ENCODE measurements around the gene ACSF2. TPM values are rescaled to one million over a fixed set of nuclear protein-coding genes. Genes with fewer than 3 reads are reported as not detected.

ACSF2 gene
- total RNA-seq, 1 experiment from 2014 or later: 17.2 TPM

- DNase-seq (ENCODE audit: low read depth, low spot score) (no peak), ATAC-seq (no peak)
- H3K27ac ChIP-seq (ENCODE audit: low read length): no peak overlapping the region
- H3K4me3 ChIP-seq (ENCODE audit: low read depth in 2 of 2, low read length in 2 of 2): no peak overlapping the region
- peaks cover 11% of the 10 kb centered on the region for H3K4me1 ChIP-seq (ENCODE audit: control insufficient read depth, insufficient read depth, low read length)
- intact Hi-C loops (cut with micrococcal nuclease; ENCODE audit: unreplicated experiment): no loop called here
- H3K36me3 ChIP-seq (ENCODE audit: control insufficient read depth, insufficient read depth, low read length): no peaks in the 10 kb centered on the region
- BruUV-seq (replicated peaks): no TSS peak
- no peaks in the 10 kb centered on the region for H3K27me3 ChIP-seq (ENCODE audit: control insufficient read depth, insufficient read depth, low read length)
- in situ Hi-C loops (cut with HindIII; ENCODE audit: low pct_unique_long_range_greater_than_20kb, low sequenced_read_pairs): no loop called here
- no peaks in the 10 kb centered on the region for H3K9me3 ChIP-seq (ENCODE audit: control insufficient read depth, insufficient read depth, low read depth, low read length)
- ChIA-PET POLR2A (no interaction called here), CTCF (no interaction called here)
- TF ChIP-seq TCF7L2 (IDR thresholded peaks at IDR 0.05; ENCODE audit: low read depth, low read length) (no peak), POLR2AphosphoS5 (IDR thresholded peaks at IDR 0.05; ENCODE audit: low read depth, low read length) (no peak), SIN3A (IDR thresholded peaks at IDR 0.05; ENCODE audit: borderline replicate concordance, insufficient read depth, low read depth, low read length) (no peak)
- TF ChIP-seq, protein P1, sequence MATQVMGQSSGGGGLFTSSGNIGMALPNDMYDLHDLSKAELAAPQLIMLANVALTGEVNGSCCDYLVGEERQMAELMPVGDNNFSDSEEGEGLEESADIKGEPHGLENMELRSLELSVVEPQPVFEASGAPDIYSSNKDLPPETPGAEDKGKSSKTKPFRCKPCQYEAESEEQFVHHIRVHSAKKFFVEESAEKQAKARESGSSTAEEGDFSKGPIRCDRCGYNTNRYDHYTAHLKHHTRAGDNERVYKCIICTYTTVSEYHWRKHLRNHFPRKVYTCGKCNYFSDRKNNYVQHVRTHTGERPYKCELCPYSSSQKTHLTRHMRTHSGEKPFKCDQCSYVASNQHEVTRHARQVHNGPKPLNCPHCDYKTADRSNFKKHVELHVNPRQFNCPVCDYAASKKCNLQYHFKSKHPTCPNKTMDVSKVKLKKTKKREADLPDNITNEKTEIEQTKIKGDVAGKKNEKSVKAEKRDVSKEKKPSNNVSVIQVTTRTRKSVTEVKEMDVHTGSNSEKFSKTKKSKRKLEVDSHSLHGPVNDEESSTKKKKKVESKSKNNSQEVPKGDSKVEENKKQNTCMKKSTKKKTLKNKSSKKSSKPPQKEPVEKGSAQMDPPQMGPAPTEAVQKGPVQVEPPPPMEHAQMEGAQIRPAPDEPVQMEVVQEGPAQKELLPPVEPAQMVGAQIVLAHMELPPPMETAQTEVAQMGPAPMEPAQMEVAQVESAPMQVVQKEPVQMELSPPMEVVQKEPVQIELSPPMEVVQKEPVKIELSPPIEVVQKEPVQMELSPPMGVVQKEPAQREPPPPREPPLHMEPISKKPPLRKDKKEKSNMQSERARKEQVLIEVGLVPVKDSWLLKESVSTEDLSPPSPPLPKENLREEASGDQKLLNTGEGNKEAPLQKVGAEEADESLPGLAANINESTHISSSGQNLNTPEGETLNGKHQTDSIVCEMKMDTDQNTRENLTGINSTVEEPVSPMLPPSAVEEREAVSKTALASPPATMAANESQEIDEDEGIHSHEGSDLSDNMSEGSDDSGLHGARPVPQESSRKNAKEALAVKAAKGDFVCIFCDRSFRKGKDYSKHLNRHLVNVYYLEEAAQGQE (IDR thresholded peaks at IDR 0.05; ENCODE audit: insufficient read depth in 1 of 2, low read depth in 2 of 2, low read length in 1 of 2): no peak
- TF ChIP-seq, protein P2, sequence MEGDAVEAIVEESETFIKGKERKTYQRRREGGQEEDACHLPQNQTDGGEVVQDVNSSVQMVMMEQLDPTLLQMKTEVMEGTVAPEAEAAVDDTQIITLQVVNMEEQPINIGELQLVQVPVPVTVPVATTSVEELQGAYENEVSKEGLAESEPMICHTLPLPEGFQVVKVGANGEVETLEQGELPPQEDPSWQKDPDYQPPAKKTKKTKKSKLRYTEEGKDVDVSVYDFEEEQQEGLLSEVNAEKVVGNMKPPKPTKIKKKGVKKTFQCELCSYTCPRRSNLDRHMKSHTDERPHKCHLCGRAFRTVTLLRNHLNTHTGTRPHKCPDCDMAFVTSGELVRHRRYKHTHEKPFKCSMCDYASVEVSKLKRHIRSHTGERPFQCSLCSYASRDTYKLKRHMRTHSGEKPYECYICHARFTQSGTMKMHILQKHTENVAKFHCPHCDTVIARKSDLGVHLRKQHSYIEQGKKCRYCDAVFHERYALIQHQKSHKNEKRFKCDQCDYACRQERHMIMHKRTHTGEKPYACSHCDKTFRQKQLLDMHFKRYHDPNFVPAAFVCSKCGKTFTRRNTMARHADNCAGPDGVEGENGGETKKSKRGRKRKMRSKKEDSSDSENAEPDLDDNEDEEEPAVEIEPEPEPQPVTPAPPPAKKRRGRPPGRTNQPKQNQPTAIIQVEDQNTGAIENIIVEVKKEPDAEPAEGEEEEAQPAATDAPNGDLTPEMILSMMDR (IDR thresholded peaks at IDR 0.05): no peak
Measured at GRCh38 chr17:50511058-50511457, 85.0 kb downstream of the ACSF2 start.

DNA sequence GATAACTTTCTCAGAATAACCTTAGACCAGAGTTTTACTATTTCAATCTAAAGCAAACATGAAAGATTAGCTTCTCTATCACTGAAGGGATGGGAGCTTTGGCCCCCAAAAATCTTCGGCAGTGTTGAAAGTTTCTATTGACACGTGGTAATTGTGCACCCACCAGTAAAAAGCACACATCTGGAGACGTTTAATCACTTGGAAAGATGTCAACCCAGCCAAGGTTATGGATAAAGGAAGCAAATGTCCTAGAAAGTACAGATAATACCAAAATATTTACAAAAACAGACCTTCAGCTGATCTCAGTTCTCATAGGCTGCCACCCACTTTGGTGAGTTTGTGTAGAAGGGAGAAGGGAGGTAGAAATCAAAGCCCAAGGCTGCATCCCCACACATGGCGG is 87.5 kb downstream of the ACSF2 start:
- Histone ChIP-seq H3K4me3 (ENCODE audit: low read depth in 2 of 2, low read length in 2 of 2) (no peak overlapping the region), H3K4me1 (ENCODE audit: control insufficient read depth, insufficient read depth, low read length) (peaks cover 8% of the 10 kb centered on the region), H3K27ac (ENCODE audit: low read length) (no peak overlapping the region), H3K27me3 (ENCODE audit: control insufficient read depth, insufficient read depth, low read length) (no peaks in the 10 kb centered on the region), H3K36me3 (ENCODE audit: control insufficient read depth, insufficient read depth, low read length) (no peaks in the 10 kb centered on the region), H3K9me3 (ENCODE audit: control insufficient read depth, insufficient read depth, low read depth, low read length) (no peaks in the 10 kb centered on the region)
- POLR2A ChIA-PET: interaction anchor here (1.0 kb wide), 1 partner anchor 9 kb away, joined by 9 read pairs; no protein-coding TSS in a partner anchor
- BruUV-seq (replicated peaks): no TSS peak
- no peak for ATAC-seq
- intact Hi-C loops (cut with micrococcal nuclease; ENCODE audit: unreplicated experiment): no loop called here
- TF ChIP-seq, protein P2 (IDR thresholded peaks at IDR 0.05): no peak
- TF ChIP-seq TCF7L2 (IDR thresholded peaks at IDR 0.05; ENCODE audit: low read depth, low read length) (no peak), POLR2AphosphoS5 (IDR thresholded peaks at IDR 0.05; ENCODE audit: low read depth, low read length) (no peak), SIN3A (IDR thresholded peaks at IDR 0.05; ENCODE audit: borderline replicate concordance, insufficient read depth, low read depth, low read length) (no peak)
- TF ChIP-seq, protein P1 (IDR thresholded peaks at IDR 0.05; ENCODE audit: insufficient read depth in 1 of 2, low read depth in 2 of 2, low read length in 1 of 2): no peak
- CTCF ChIA-PET: interaction anchor here (0.6 to 0.7 kb wide), 2 partner anchors 87 to 155 kb away, joined by 3 to 7 read pairs; no protein-coding TSS in a partner anchor
- no peak for DNase-seq (ENCODE audit: low read depth, low spot score)
- in situ Hi-C loops (cut with HindIII; ENCODE audit: low pct_unique_long_range_greater_than_20kb, low sequenced_read_pairs): no loop called here

Measured in Panc1 (cell line).